ENCODE data around the gene PPIA.
A peak's percentile ranks its signal among the peaks of the same experiment; 100 is the strongest.

Gene PPIA

GRCh38 chr7:44849259-44849884 lies 52.9 kb downstream of the PPIA start:
- H3K4me1 ChIP-seq (ENCODE audit: control insufficient read depth, insufficient read depth, low read length): no peaks in the 10 kb centered on the region
- no peak overlapping the region for H3K4me3 ChIP-seq (ENCODE audit: low read length)
- H3K9ac ChIP-seq (ENCODE audit: low read length): peak overlapping the region; percentile 79
- no peaks in the 10 kb centered on the region for H3K36me3 ChIP-seq (ENCODE audit: control insufficient read depth, insufficient read depth, low read length)
- H3K9me3 ChIP-seq (ENCODE audit: control insufficient read depth, low read length): no peaks in the 10 kb centered on the region
- no peaks in the 10 kb centered on the region for H3K27me3 ChIP-seq (ENCODE audit: control insufficient read depth, insufficient read depth, low read length)

DNA sequence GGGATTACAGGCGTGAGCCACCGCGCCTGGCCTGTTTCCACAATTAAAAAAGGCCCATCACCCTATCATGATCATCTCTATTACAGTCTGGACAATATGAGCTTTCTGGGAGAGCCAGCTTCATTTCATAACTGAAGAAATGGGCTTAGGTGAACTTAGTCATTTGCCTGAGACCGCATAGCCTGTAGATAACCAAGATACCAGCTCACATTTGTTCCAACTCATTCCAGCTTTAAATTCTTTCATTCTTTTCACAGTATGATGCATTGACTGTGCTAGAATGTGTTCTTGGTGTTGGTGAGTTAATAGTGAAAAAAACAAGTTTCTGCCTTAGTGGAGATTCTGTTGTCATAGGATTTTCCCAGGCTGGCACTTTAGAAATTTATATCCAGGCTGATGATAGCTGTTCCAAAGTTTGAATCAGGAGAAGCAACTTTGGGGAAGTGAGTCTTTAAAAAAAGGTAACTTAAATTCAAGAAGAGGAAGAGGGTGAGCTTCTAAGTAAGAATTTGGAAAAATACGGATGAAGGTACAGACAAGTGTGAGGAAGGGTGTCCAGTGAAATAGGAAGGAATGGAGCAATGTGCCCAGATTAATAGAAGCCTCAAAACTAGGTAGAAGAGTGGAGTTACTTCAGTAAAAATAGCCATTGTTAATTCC lies 53.5 kb downstream of the PPIA start:
- no peak overlapping the region for H3K4me3 ChIP-seq (ENCODE audit: low read length)
- no peaks in the 10 kb centered on the region for H3K27me3 ChIP-seq (ENCODE audit: control insufficient read depth, insufficient read depth, low read length)
- H3K4me1 ChIP-seq (ENCODE audit: control insufficient read depth, insufficient read depth, low read length): no peaks in the 10 kb centered on the region
- no peak overlapping the region for H3K9ac ChIP-seq (ENCODE audit: low read length)
- H3K9me3 ChIP-seq (ENCODE audit: control insufficient read depth, low read length): no peaks in the 10 kb centered on the region
- no peaks in the 10 kb centered on the region for H3K36me3 ChIP-seq (ENCODE audit: control insufficient read depth, insufficient read depth, low read length)

GRCh38 chr7:44852590-44852989 lies 56.1 kb downstream of the PPIA start:
- no peaks in the 10 kb centered on the region for H3K27me3 ChIP-seq (ENCODE audit: control insufficient read depth, insufficient read depth, low read length)
- no peak overlapping the region for H3K4me3 ChIP-seq (ENCODE audit: low read length)
- no peak overlapping the region for H3K9ac ChIP-seq (ENCODE audit: low read length)
- H3K9me3 ChIP-seq (ENCODE audit: control insufficient read depth, low read length): no peaks in the 10 kb centered on the region
- peaks cover 5% of the 10 kb centered on the region for H3K4me1 ChIP-seq (ENCODE audit: control insufficient read depth, insufficient read depth, low read length)
- H3K36me3 ChIP-seq (ENCODE audit: control insufficient read depth, insufficient read depth, low read length): no peaks in the 10 kb centered on the region
